GM12875 (cell line): ENCODE measurements around the gene DAPK1.

Experiments
- H3K4me3 ChIP-seq: one replicate; pipeline ENCODE4 v1.5.1; 2011; ENCODE audit warnings: low read depth, low read length, control low read depth
- CTCF ChIP-seq: IDR thresholded peaks from 2 replicates; pipeline ENCODE4 v1.5.1; 2011; ENCODE audit warnings: low read depth, mild to moderate bottlenecking, control low read depth, inconsistent platforms, low read length, moderate library complexity, borderline replicate concordance; ENCODE audit not compliant: insufficient read depth

Gene DAPK1

GRCh38 chr9:87628346-87628745 is 130.7 kb downstream of the DAPK1 start:
- TF ChIP-seq CTCF, result no peak
- H3K4me3 ChIP-seq, result no peak overlapping the region

- no peak for TF ChIP-seq CTCF
- no peak overlapping the region for H3K4me3 ChIP-seq
Observed at GRCh38 chr9:87629104-87629503, 131.4 kb downstream of the DAPK1 start.

GRCh38 chr9:87630266-87630665 is 132.6 kb downstream of the DAPK1 start:
- no peak for TF ChIP-seq CTCF
- H3K4me3 ChIP-seq, result no peak overlapping the region

- H3K4me3 ChIP-seq, result no peak overlapping the region
- TF ChIP-seq CTCF, result no peak
Observed at GRCh38 chr9:87630846-87631245, 133.2 kb downstream of the DAPK1 start.

GRCh38 chr9:87635656-87636501 is 138.2 kb downstream of the DAPK1 start:
- no peak overlapping the region for H3K4me3 ChIP-seq
- no peak for TF ChIP-seq CTCF

GRCh38 chr9:87638292-87638691 is 140.6 kb downstream of the DAPK1 start:
- TF ChIP-seq CTCF, result no peak
- no peak overlapping the region for H3K4me3 ChIP-seq

GRCh38 chr9:87639949-87640348 is 142.3 kb downstream of the DAPK1 start:
- no peak overlapping the region for H3K4me3 ChIP-seq
- no peak for TF ChIP-seq CTCF
